Naive thymus-derived CD8-positive, alpha-beta T cell (primary cell): Measurements from ENCODE around the gene JAK1. TPM values are rescaled to one million over a fixed set of nuclear protein-coding genes. Genes with fewer than 3 reads are reported as not detected.
"Not testable (repeated sequence)": the region's sequence is repeated elsewhere in the genome, so short reads cannot be mapped to it uniquely, and the experiment has no call there.

Source experiments
- ATAC-seq, 2 donors: fragments of 150-1000 bp; cut with Tn5 transposase in 1 of 2; sonication (Bioruptor Pico), chemical (Tn5 transposase) in 1 of 2; 1 replicate in 1 of 2; 2 replicates in 1 of 2; pipeline ENCODE4 v1.10.0; 2021; ENCODE audit warnings: mild to moderate bottlenecking in 2 of 2, moderate library complexity in 2 of 2
- POLR2A ChIA-PET: fragments of 350-600 bp; sonication (Branson Sonifier 250); formaldehyde crosslinking; loops from one replicate; lab custom pipeline; 2021; ENCODE audit warnings: antibody characterized with exemption; lab: Charles Lee
- DNase-seq, 10 donors: peaks; one replicate each; pipeline versions ENCODE4 v3.0.0 to v3.0.0-alpha.2; 2020 to 2022
- H3K27ac Mint-ChIP-seq, 10 donors: one replicate each; pipeline ENCODE4 v1.8.0; 2020 to 2022; ENCODE audit warnings: mild to moderate bottlenecking in 10 of 10, mixed read lengths in 10 of 10, moderate library complexity in 4 of 10, inconsistent platforms in 1 of 10
- H3K27me3 Mint-ChIP-seq, 5 donors: one replicate each; pipeline ENCODE4 v1.8.0; 2021 to 2022; ENCODE audit warnings: mixed read lengths in 5 of 5
- H3K36me3 Mint-ChIP-seq, 3 donors: one replicate each; pipeline ENCODE4 v1.8.0; 2020 to 2022; ENCODE audit warnings: mixed read lengths in 3 of 3, mild to moderate bottlenecking in 2 of 3, inconsistent platforms in 1 of 3
- H3K4me1 Mint-ChIP-seq, 4 donors: one replicate each; pipeline ENCODE4 v1.8.0; 2021 to 2022; ENCODE audit warnings: mixed read lengths in 4 of 4
- H3K4me3 Mint-ChIP-seq, 10 donors: one replicate each; pipeline ENCODE4 v1.8.0; 2020 to 2022; ENCODE audit warnings: mild to moderate bottlenecking in 10 of 10, mixed read lengths in 10 of 10, moderate library complexity in 6 of 10, inconsistent platforms in 1 of 10
- H3K9me3 Mint-ChIP-seq, 9 donors: one replicate each; pipeline ENCODE4 v1.8.0; 2020 to 2022; ENCODE audit warnings: mixed read lengths in 9 of 9, mild to moderate bottlenecking in 3 of 9, inconsistent platforms in 1 of 9, moderate library complexity in 1 of 9
- polyA plus RNA-seq, 3 donors: library from polyadenylated mRNA; unstranded; fragments of 300-500 nt; fragmentation: Illumina TruSeq; gene quantifications; one replicate each; pipeline ENCODE4 v1.2.3, GENCODE V29; 2021
- total RNA-seq, 8 experiments: library from RNA in 2 of 8; stranded (reverse) in 2 of 8; gene quantifications; one replicate each; pipeline ENCODE4 v1.2.3 and lab custom pipeline; 2021 to 2026

Gene JAK1
- total and polyA plus RNA-seq, 5 experiments from 2014 or later: 162 to 361 (median 244) TPM

DNA sequence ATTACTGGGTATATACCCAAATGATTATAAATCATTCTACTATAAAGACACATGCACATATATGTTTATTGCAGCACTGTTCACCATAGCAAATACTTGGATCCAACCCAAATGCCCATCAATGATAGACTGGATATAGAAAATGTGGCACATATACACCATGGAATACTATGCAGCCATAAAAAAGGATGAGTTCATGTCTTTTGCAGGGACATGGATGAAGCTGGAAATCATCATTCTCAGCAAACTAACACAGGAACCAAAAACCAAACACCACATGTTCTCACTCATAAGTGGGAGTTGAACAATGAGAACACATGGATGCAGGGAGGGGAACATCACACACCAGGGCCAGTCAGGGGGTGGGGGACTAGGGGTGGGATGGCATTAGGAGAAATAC lies 35.7 kb downstream of the JAK1 start:
- DNase-seq, H3K4me3 Mint-ChIP-seq, ATAC-seq, POLR2A ChIA-PET, H3K27me3 Mint-ChIP-seq: not testable (repeated sequence)
- H3K4me1 Mint-ChIP-seq: peaks cover 58 to 94% (median 91%) of the 10 kb centered on the region in 4 donors
- peak overlapping the region in 3 of 10 donors; percentile 4 to 51 (median 27) for H3K27ac Mint-ChIP-seq
- peaks cover 0 to 12% (median 0%) of the 10 kb centered on the region in 9 donors for H3K9me3 Mint-ChIP-seq
- H3K36me3 Mint-ChIP-seq: peaks cover 0 to 24% (median 9%) of the 10 kb centered on the region in 3 donors

DNA sequence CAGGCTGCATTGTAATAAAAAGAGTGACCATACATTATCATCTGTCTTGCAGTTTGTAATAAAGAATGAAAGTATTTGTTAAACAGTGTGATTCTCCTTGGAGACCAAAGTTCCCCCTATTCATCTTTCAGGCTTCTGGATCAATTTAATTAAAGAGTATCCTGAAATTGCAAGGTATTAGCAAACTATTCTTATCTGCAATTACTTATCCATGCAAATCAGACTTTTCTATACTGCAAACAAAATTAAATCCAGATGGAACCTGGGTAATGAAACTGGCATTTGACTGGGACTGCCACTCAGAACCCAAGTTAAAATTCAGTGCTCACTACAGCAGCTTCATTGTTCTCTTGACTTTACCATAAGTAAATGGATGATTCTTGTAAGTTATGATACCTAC lies 37.1 kb downstream of the JAK1 start:
- ATAC-seq (no peak), DNase-seq (no peak)
- POLR2A ChIA-PET: interaction anchor here (0.6 to 1.9 kb wide), 2 partner anchors 20 to 37 kb away, joined by 4 to 10 read pairs; partner anchors contain the start of gene JAK1
- Mint-ChIP-seq H3K36me3 (peaks cover 0 to 24% (median 9%) of the 10 kb centered on the region in 3 donors), H3K9me3 (peaks cover 0 to 12% (median 0%) of the 10 kb centered on the region in 9 donors), H3K27me3 (no peaks in the 10 kb centered on the region), H3K4me1 (peaks cover 55 to 94% (median 91%) of the 10 kb centered on the region in 4 donors), H3K4me3 (peak overlapping the region in 4 of 10 donors; percentile 29 to 54 (median 32)), H3K27ac (peak overlapping the region in 3 of 10 donors; percentile 4 to 51 (median 40))

DNA sequence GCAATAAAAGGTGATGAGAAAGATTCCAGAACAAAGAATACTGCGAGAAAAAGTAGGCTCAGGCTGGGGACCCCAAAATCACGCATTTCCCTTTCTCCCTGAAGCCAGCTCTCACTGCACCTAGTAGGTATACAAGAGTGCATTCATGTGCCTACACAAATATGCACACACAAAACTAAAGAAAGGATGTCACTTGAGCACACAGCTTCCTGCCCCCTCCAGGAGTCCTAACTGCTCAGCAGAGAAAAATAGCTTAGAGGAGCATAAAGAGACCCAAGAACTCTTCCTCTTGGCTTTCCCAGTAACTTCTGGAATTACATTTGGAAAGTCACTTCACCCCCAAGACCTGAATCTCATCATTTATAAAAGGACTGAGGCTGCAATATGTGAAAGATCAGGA lies 38.0 kb downstream of the JAK1 start:
- peaks cover 51 to 93% (median 90%) of the 10 kb centered on the region in 4 donors for H3K4me1 Mint-ChIP-seq
- H3K36me3 Mint-ChIP-seq: peaks cover 0 to 24% (median 9%) of the 10 kb centered on the region in 3 donors
- no peak for DNase-seq
- peak overlapping the region in 9 of 10 donors; percentile 15 to 69 (median 35) for H3K4me3 Mint-ChIP-seq
- H3K9me3 Mint-ChIP-seq: peaks cover 0 to 12% (median 0%) of the 10 kb centered on the region in 9 donors
- H3K27ac Mint-ChIP-seq: peak overlapping the region in 3 of 10 donors; percentile 22 to 75 (median 33)
- H3K27me3 Mint-ChIP-seq: no peaks in the 10 kb centered on the region
- POLR2A ChIA-PET: interaction anchor here (1.0 to 1.9 kb wide), 2 partner anchors 13 to 38 kb away, joined by 4 to 10 read pairs; partner anchors contain the start of gene JAK1
- peak in 1 of 2 donors; percentile 46 for ATAC-seq

DNA sequence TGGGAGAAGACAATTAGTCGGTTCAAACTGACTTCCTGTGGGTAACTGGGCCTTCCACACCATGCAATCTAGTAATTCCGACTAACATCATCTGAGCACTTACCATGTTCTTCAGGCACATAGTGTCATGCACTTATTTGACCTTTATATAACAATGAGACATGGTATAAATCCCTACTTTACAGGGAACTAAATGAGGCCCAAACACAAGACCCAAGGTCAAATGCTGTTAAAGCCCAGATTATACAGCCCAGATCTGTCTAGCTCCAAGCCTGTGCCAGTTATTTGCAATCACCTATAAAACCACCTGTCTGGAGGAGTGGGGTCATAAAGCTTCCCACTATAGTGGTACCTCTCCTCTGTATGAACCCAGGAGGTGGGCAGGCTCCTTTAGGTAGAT lies 40.8 kb downstream of the JAK1 start:
- Mint-ChIP-seq H3K4me1 (peaks cover 67 to 100% (median 98%) of the 10 kb centered on the region in 4 donors), H3K27me3 (no peaks in the 10 kb centered on the region), H3K36me3 (peaks cover 0 to 12% (median under 1%) of the 10 kb centered on the region in 3 donors), H3K9me3 (peaks cover 0 to 8% (median 0%) of the 10 kb centered on the region in 9 donors), H3K4me3 (peak overlapping the region in 9 of 10 donors; percentile 12 to 60 (median 34)), H3K27ac (peak overlapping the region in 7 of 10 donors; percentile 1 to 69 (median 38))
- DNase-seq (no peak), ATAC-seq (no peak)
- POLR2A ChIA-PET: no interaction called here

GRCh38 chr1:64923294-64923718 lies 43.0 kb downstream of the JAK1 start:
- no peak for ATAC-seq
- peak in 3 of 10 donors; percentile 7 to 51 (median 9) for DNase-seq

GRCh38 chr1:64922336-64922735 lies 44.0 kb downstream of the JAK1 start:
- peaks cover 0 to 10% (median 3%) of the 10 kb centered on the region in 3 donors for H3K36me3 Mint-ChIP-seq
- no peaks in the 10 kb centered on the region for H3K27me3 Mint-ChIP-seq
- peaks cover 59 to 98% (median 95%) of the 10 kb centered on the region in 4 donors for H3K4me1 Mint-ChIP-seq
- POLR2A ChIA-PET: interaction anchor here (0.8 to 1.6 kb wide), 4 partner anchors 9 to 94 kb away, joined by 3 read pairs; no protein-coding TSS in a partner anchor
- peak overlapping the region in 9 of 10 donors; percentile 5 to 71 (median 61) for H3K4me3 Mint-ChIP-seq
- peak overlapping the region in 9 of 10 donors; percentile 0 to 71 (median 40) for H3K27ac Mint-ChIP-seq
- ATAC-seq (peak; percentile 54 to 61), DNase-seq (peak in 4 of 10 donors; percentile 19 to 50 (median 34))
- no peaks in the 10 kb centered on the region for H3K9me3 Mint-ChIP-seq

More at GRCh38 chr1:64923294-64923718, 43.0 kb downstream of the JAK1 start:
- POLR2A ChIA-PET: interaction anchor here (1.1 kb wide), 1 partner anchor 10 kb away, joined by 3 read pairs; no protein-coding TSS in a partner anchor
- H3K36me3 Mint-ChIP-seq: peaks cover 0 to 11% (median 3%) of the 10 kb centered on the region in 3 donors
- no peaks in the 10 kb centered on the region for H3K9me3 Mint-ChIP-seq
- peak overlapping the region in 9 of 10 donors; percentile 47 to 82 (median 64) for H3K4me3 Mint-ChIP-seq
- H3K27ac Mint-ChIP-seq: peak overlapping the region in 9 of 10 donors; percentile 36 to 85 (median 61)
- H3K27me3 Mint-ChIP-seq: no peaks in the 10 kb centered on the region
- H3K4me1 Mint-ChIP-seq: peaks cover 59 to 98% (median 96%) of the 10 kb centered on the region in 4 donors

DNA sequence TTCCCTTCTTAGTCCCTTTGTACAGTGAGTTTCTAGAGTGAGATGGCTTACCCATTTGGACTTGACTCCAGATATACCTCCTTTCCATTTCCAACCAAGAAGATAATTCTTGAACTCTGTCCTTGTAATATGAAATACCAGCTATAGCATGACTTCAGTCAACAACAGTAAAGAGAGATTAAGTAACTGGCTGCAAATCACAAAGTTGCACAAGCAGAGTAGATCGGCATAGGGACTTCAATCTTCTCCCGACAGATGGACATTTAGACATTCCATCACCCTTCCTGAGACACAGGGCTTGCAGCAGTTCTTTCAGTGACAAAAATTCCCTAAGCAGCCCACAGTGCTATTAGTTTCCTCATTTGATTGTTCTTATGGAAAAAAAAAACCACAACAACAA lies 44.6 kb downstream of the JAK1 start:
- Mint-ChIP-seq H3K4me1 (peaks cover 58 to 98% (median 95%) of the 10 kb centered on the region in 4 donors), H3K27me3 (no peaks in the 10 kb centered on the region), H3K9me3 (no peaks in the 10 kb centered on the region), H3K4me3 (peak overlapping the region in 9 of 10 donors; percentile 13 to 64 (median 45)), H3K27ac (peak overlapping the region; percentile 2 to 71 (median 29)), H3K36me3 (peaks cover 0 to 4% (median 3%) of the 10 kb centered on the region in 3 donors)
- DNase-seq: no peak
- no peak for ATAC-seq
- POLR2A ChIA-PET: interaction anchor here (1.6 kb wide), 1 partner anchor 45 kb away, joined by 3 read pairs; no protein-coding TSS in a partner anchor

- DNase-seq (no peak), ATAC-seq (no peak)
- Mint-ChIP-seq H3K27me3 (no peaks in the 10 kb centered on the region), H3K36me3 (peaks cover 0 to 3% (median 3%) of the 10 kb centered on the region in 3 donors), H3K9me3 (no peaks in the 10 kb centered on the region), H3K27ac (peak overlapping the region in 8 of 10 donors; percentile 2 to 71 (median 30)), H3K4me3 (peak overlapping the region in 5 of 10 donors; percentile 1 to 60 (median 16)), H3K4me1 (peaks cover 57 to 98% (median 95%) of the 10 kb centered on the region in 4 donors)
- POLR2A ChIA-PET: interaction anchor here (0.6 to 1.6 kb wide), 3 partner anchors 46 to 110 kb away, joined by 3 read pairs; no protein-coding TSS in a partner anchor
These were observed 45.3 kb downstream of the JAK1 start for GRCh38 chr1:64920941-64921589.

DNA sequence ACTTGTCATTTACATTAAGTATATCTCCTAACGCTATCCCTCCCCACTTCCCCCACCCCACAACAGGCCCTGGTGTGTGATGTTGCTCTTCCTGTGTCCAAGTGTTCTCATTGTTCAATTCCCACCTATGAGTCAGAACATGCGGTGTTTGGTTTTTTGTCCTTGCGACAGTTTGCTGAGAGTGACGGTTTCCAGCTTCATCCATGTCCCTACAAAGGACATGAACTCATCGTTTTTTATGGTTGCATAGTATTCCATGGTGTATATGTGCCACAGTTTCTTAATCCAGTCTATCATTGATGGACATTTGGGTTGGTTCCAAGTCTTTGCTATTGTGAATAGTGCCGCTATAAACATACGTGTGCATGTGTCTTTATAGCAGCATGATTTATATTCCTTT lies 47.2 kb downstream of the JAK1 start:
- POLR2A ChIA-PET: interaction anchor here (1.2 kb wide), 1 partner anchor 47 kb away, joined by 5 read pairs; the partner anchor contains the start of gene JAK1
- Mint-ChIP-seq H3K27ac (peak overlapping the region in 8 of 10 donors; percentile 38 to 81 (median 62)), H3K4me1 (peaks cover 51 to 97% (median 93%) of the 10 kb centered on the region in 4 donors), H3K4me3 (peak overlapping the region in 2 of 10 donors; percentile 15 to 30)
- H3K9me3 Mint-ChIP-seq, H3K36me3 Mint-ChIP-seq, DNase-seq, ATAC-seq, H3K27me3 Mint-ChIP-seq: not testable (repeated sequence)

DNA sequence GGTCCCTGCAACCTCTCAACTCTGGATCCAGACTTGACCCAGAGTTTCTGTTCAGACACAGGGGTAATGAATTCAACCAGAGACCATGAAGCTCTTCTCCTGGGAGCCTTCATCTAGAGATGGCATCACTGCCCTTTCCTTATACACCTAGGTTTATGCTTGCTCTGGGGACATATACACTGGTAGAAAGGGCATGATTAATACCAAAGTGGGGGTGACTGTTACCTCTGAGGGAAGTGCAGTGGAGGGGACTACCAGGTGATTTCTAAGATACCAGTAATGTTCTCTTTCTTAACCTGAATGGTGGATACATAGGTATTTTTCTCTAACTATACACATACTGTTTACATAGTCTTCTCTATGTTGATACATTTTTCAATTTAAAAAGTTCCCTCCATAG lies 48.4 kb downstream of the JAK1 start:
- no peaks in the 10 kb centered on the region for H3K27me3 Mint-ChIP-seq
- H3K4me1 Mint-ChIP-seq: peaks cover 53 to 97% (median 93%) of the 10 kb centered on the region in 4 donors
- H3K36me3 Mint-ChIP-seq: peaks cover 0 to 3% (median 3%) of the 10 kb centered on the region in 3 donors
- H3K4me3 Mint-ChIP-seq: peak overlapping the region; percentile 15 to 74 (median 56)
- H3K9me3 Mint-ChIP-seq: no peaks in the 10 kb centered on the region
- DNase-seq (no peak), ATAC-seq (peak in 1 of 2 donors; percentile 27)
- POLR2A ChIA-PET: interaction anchor here (1.2 kb wide), 1 partner anchor 48 kb away, joined by 5 read pairs; the partner anchor contains the start of gene JAK1
- peak overlapping the region in 8 of 10 donors; percentile 4 to 88 (median 60) for H3K27ac Mint-ChIP-seq

DNA sequence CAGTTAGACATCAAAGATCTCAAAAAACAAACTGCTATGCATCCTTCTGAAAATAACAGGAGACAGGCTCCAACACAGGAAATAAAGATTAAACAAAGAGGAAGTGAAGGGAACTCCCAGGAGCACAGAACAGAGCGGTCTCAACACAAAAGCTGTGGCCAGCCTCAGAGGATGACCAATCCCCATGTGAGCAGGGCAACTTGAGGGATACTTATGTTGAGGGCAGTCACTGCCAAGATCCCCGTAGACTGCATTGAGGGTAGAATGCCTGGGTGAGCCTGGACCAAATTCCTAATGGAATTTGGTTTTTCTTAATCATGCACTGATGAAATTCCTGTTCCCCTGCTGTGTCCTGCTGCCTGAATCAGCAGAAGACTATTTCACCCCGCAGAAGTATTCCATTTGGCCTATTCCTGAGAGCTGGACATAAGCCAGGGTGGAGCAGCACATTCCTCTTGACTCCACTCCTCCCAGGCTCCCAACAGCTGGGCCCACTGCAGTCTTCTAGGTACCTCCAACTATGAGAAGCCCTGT lies 49.0 kb downstream of the JAK1 start:
- peak overlapping the region; percentile 6 to 74 (median 56) for H3K4me3 Mint-ChIP-seq
- H3K36me3 Mint-ChIP-seq: peaks cover 0 to 3% (median 3%) of the 10 kb centered on the region in 3 donors
- no peaks in the 10 kb centered on the region for H3K9me3 Mint-ChIP-seq
- H3K4me1 Mint-ChIP-seq: peaks cover 51 to 97% (median 93%) of the 10 kb centered on the region in 4 donors
- peak overlapping the region in 9 of 10 donors; percentile 4 to 88 (median 57) for H3K27ac Mint-ChIP-seq
- no peaks in the 10 kb centered on the region for H3K27me3 Mint-ChIP-seq
- POLR2A ChIA-PET: interaction anchor here (1.0 kb wide), 1 partner anchor 49 kb away, joined by 3 read pairs; the partner anchor contains the start of gene JAK1
- DNase-seq (no peak), ATAC-seq (peak in 1 of 2 donors; percentile 27)
